HEK293 (cell line): ENCODE measurements around the gene OR4F15.

Source experiments
- CTCF ChIA-PET: fragments of 350-600 bp; formaldehyde crosslinking; extraction: SDS; loops from one replicate; lab custom pipeline; 2021; ENCODE audit warnings: antibody characterized with exemption; lab: Yijun Ruan, JAX
- POLR2A ChIA-PET: fragments of 300-600 bp; formaldehyde crosslinking; extraction: SDS; loops from one replicate; lab custom pipeline; 2020; ENCODE audit warnings: antibody characterized with exemption, inconsistent platforms; lab: Yijun Ruan, JAX
- H3K27ac ChIP-seq: fragments of 200-500 bp; sonication (Bioruptor generic); 2 replicates; pipeline ENCODE4 v1.5.1; 2014; ENCODE audit warnings: low read depth, low read length, control low read depth, inconsistent platforms; ENCODE audit errors: extremely low read depth
- H3K36me3 ChIP-seq, 2 experiments: fragments of 200-500 bp in 1 of 2; sonication (Bioruptor generic) in 1 of 2; 1 replicate in 1 of 2; 2 replicates in 1 of 2; pipeline ENCODE4 v1.5.1; 2014 to 2017; ENCODE audit warnings: inconsistent platforms in 2 of 2, low read length in 2 of 2; ENCODE audit not compliant: control insufficient read depth in 2 of 2, insufficient read depth in 1 of 2
- H3K4me1 ChIP-seq: fragments of 200-500 bp; sonication (Bioruptor generic); 2 replicates; pipeline ENCODE4 v1.5.1; 2014; ENCODE audit warnings: mild to moderate bottlenecking, low read length, inconsistent platforms; ENCODE audit not compliant: control insufficient read depth, insufficient read depth
- H3K4me3 ChIP-seq: 2 replicates; pipeline ENCODE4 v1.5.1; 2011; ENCODE audit warnings: low read depth, mild to moderate bottlenecking, control low read depth, low read length, moderate library complexity
- H3K9me3 ChIP-seq: fragments of 200-500 bp; sonication (Bioruptor generic); 2 replicates; pipeline ENCODE4 v1.5.1; 2014; ENCODE audit warnings: low read depth, low read length, inconsistent platforms; ENCODE audit not compliant: control insufficient read depth, insufficient read depth
- OSR2 ChIP-seq: fragments of 450-650 bp; formaldehyde crosslinking; IDR thresholded peaks from 2 replicates; pipeline ENCODE4 v1.5.1; 2016; ENCODE audit warnings: missing biosample characterization, missing genetic modification characterization
- PRDM1 ChIP-seq: fragments of 450-650 bp; formaldehyde crosslinking; IDR thresholded peaks from 2 replicates; pipeline ENCODE4; 2016; ENCODE audit warnings: missing biosample characterization, missing genetic modification characterization
- SP7 ChIP-seq: fragments of 450-650 bp; formaldehyde crosslinking; IDR thresholded peaks from 2 replicates; pipeline ENCODE4 v1.5.1; 2016; ENCODE audit warnings: missing biosample characterization, missing genetic modification characterization
- ZBTB44 ChIP-seq: fragments of 450-650 bp; IDR thresholded peaks from 2 replicates; pipeline ENCODE4 v1.5.1; 2018; ENCODE audit warnings: missing biosample characterization, mild to moderate bottlenecking, missing genetic modification characterization
- ZEB2 ChIP-seq: fragments of 450-650 bp; formaldehyde crosslinking; IDR thresholded peaks from 2 replicates; pipeline ENCODE4 v1.5.1; 2016; ENCODE audit warnings: missing biosample characterization, missing genetic modification characterization
- ZFHX2 ChIP-seq: fragments of 450-650 bp; formaldehyde crosslinking; conservative IDR thresholded peaks from 2 replicates; pipeline ENCODE4 v1.5.1; 2016; ENCODE audit warnings: missing biosample characterization, missing genetic modification characterization
- ZFP41 ChIP-seq: fragments of 450-650 bp; formaldehyde crosslinking; IDR thresholded peaks from 2 replicates; pipeline ENCODE4 v1.5.1; 2016; ENCODE audit warnings: missing biosample characterization, missing genetic modification characterization, borderline replicate concordance
- ZNF266 ChIP-seq: fragments of 450-650 bp; formaldehyde crosslinking; IDR thresholded peaks from 2 replicates; pipeline ENCODE4 v1.5.1; 2016; ENCODE audit warnings: missing biosample characterization, missing genetic modification characterization, low read depth
- ZNF354C ChIP-seq: fragments of 450-650 bp; formaldehyde crosslinking; IDR thresholded peaks from 2 replicates; pipeline ENCODE4 v1.5.1; 2016; ENCODE audit warnings: missing biosample characterization, missing genetic modification characterization, low read depth, borderline replicate concordance
- ZNF423 ChIP-seq: fragments of 450-650 bp; formaldehyde crosslinking; IDR thresholded peaks from 2 replicates; pipeline ENCODE4 v1.5.1; 2016; ENCODE audit warnings: missing biosample characterization, missing genetic modification characterization
- ZNF473 ChIP-seq: fragments of 450-650 bp; formaldehyde crosslinking; IDR thresholded peaks from 2 replicates; pipeline ENCODE4 v1.5.1; 2017; ENCODE audit warnings: missing biosample characterization, missing genetic modification characterization
- ZNF548 ChIP-seq: fragments of 450-650 bp; formaldehyde crosslinking; IDR thresholded peaks from 2 replicates; pipeline ENCODE4 v1.5.1; 2016; ENCODE audit warnings: missing biosample characterization, missing genetic modification characterization
- ZNF560 ChIP-seq: fragments of 450-650 bp; formaldehyde crosslinking; IDR thresholded peaks from 2 replicates; pipeline ENCODE4 v1.5.1; 2017; ENCODE audit warnings: missing biosample characterization, missing genetic modification characterization, borderline replicate concordance
- ZNF571 ChIP-seq: fragments of 450-650 bp; formaldehyde crosslinking; IDR thresholded peaks from 2 replicates; pipeline ENCODE4 v1.5.0; 2017; ENCODE audit warnings: missing biosample characterization, missing genetic modification characterization
- ZNF580 ChIP-seq: fragments of 450-650 bp; formaldehyde crosslinking; IDR thresholded peaks from 2 replicates; pipeline ENCODE4 v1.5.1; 2016; ENCODE audit warnings: missing biosample characterization, missing genetic modification characterization
- ZNF623 ChIP-seq: fragments of 450-650 bp; formaldehyde crosslinking; IDR thresholded peaks from 2 replicates; pipeline ENCODE4 v1.5.1; 2016; ENCODE audit warnings: missing biosample characterization, missing genetic modification characterization
- ZNF624 ChIP-seq: fragments of 450-650 bp; formaldehyde crosslinking; IDR thresholded peaks from 2 replicates; pipeline ENCODE4 v1.5.1; 2017; ENCODE audit warnings: missing biosample characterization, missing genetic modification characterization
- ZSCAN18 ChIP-seq: fragments of 450-650 bp; formaldehyde crosslinking; IDR thresholded peaks from 2 replicates; pipeline ENCODE4 v1.5.1; 2016; ENCODE audit warnings: missing biosample characterization, missing genetic modification characterization
- ZSCAN23 ChIP-seq: fragments of 450-650 bp; formaldehyde crosslinking; IDR thresholded peaks from 2 replicates; pipeline ENCODE4 v1.5.1; 2016; ENCODE audit warnings: missing biosample characterization, missing genetic modification characterization
- TF ChIP-seq, protein P1 (sequence below): fragments of 450-650 bp; formaldehyde crosslinking; IDR thresholded peaks from 2 replicates; pipeline ENCODE4 v1.5.1; 2016; ENCODE audit warnings: missing biosample characterization, missing genetic modification characterization, low read depth
- TF ChIP-seq, protein P2 (sequence below): fragments of 450-650 bp; formaldehyde crosslinking; IDR thresholded peaks from 2 replicates; pipeline ENCODE4 v1.5.1; 2016; ENCODE audit warnings: missing biosample characterization, missing genetic modification characterization

The OR4F15 gene

DNA sequence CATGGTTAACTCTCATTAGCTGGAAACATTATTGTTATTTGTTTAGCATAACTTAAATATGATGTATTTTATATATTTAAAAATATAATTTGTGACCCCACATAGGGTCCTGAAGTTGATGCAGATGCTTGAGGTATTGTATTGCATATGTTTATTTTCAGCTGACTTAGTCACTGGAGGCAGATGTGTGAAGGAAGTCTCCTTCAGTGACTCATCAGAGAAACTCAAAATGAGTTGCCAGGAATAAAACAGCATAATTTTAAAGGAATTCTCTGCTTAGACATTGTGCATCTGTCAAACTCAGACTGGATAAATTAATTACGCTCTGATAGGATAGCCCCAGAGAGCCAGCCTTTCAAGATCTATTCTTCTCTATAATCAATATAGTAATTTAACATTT lies 16.5 kb upstream of the OR4F15 start (continued):
- no peak for TF ChIP-seq ZBTB44 (tag by site-specific recombination)

- ChIA-PET CTCF (no interaction called here), POLR2A (no interaction called here)
Measured at GRCh38 chr15:101799665-101800064, 12.3 kb upstream of the OR4F15 start.

DNA sequence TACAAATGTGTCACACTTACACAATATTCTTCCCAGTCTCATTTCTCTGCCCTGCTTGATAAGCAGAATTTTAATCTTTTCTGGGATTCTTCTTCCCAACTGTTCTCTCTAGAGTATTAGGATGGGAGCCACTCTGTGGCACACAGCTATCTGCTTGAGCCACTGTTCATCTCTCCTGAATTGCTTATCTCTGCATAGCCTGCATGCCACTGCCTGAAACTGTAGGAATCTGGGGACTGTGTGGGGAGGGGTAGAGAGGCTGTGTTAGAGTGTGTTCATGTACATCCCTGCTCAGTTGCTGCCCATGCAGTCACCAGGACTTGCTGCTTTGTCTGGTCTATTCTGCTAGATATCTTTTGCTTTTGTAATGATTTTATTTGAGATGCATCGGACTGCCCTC lies 11.0 kb upstream of the OR4F15 start:
- Histone ChIP-seq H3K4me1 (no peaks in the 10 kb centered on the region), H3K27ac (no peak overlapping the region), H3K4me3 (no peak overlapping the region), H3K9me3 (no peaks in the 10 kb centered on the region; the same call in 1 of the 2 replicates), H3K36me3 (no peaks in the 10 kb centered on the region)
- TF ChIP-seq ZSCAN23 (tag by site-specific recombination) (no peak), ZNF624 (tag by site-specific recombination) (no peak), ZSCAN18 (tag by site-specific recombination) (no peak), ZNF548 (tag by site-specific recombination) (no peak), ZFHX2 (tag by site-specific recombination) (no peak), PRDM1 (tag by site-specific recombination) (no peak), OSR2 (tag by site-specific recombination) (no peak), ZNF560 (tag by site-specific recombination) (no peak), ZNF571 (no peak)
- TF ChIP-seq, protein P1, sequence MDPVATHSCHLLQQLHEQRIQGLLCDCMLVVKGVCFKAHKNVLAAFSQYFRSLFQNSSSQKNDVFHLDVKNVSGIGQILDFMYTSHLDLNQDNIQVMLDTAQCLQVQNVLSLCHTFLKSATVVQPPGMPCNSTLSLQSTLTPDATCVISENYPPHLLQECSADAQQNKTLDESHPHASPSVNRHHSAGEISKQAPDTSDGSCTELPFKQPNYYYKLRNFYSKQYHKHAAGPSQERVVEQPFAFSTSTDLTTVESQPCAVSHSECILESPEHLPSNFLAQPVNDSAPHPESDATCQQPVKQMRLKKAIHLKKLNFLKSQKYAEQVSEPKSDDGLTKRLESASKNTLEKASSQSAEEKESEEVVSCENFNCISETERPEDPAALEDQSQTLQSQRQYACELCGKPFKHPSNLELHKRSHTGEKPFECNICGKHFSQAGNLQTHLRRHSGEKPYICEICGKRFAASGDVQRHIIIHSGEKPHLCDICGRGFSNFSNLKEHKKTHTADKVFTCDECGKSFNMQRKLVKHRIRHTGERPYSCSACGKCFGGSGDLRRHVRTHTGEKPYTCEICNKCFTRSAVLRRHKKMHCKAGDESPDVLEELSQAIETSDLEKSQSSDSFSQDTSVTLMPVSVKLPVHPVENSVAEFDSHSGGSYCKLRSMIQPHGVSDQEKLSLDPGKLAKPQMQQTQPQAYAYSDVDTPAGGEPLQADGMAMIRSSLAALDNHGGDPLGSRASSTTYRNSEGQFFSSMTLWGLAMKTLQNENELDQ: no peak
- POLR2A ChIA-PET: no interaction called here
- CTCF ChIA-PET: interaction anchor here (0.5 to 1.1 kb wide), 2 partner anchors 11 to 17 kb away, joined by 3 read pairs; partner anchors contain the start of gene OR4F15

More at GRCh38 chr15:101799665-101800064, 12.3 kb upstream of the OR4F15 start:
- TF ChIP-seq ZNF354C (tag by site-specific recombination) (no peak), ZEB2 (tag by site-specific recombination) (no peak), ZNF623 (tag by site-specific recombination) (no peak), ZNF266 (no peak), ZNF423 (tag by site-specific recombination) (no peak), ZFP41 (tag by site-specific recombination) (no peak), ZSCAN18 (tag by site-specific recombination) (no peak), ZNF580 (no peak), ZNF473 (tag by site-specific recombination) (no peak), SP7 (tag by site-specific recombination) (no peak)
- TF ChIP-seq, protein P2, sequence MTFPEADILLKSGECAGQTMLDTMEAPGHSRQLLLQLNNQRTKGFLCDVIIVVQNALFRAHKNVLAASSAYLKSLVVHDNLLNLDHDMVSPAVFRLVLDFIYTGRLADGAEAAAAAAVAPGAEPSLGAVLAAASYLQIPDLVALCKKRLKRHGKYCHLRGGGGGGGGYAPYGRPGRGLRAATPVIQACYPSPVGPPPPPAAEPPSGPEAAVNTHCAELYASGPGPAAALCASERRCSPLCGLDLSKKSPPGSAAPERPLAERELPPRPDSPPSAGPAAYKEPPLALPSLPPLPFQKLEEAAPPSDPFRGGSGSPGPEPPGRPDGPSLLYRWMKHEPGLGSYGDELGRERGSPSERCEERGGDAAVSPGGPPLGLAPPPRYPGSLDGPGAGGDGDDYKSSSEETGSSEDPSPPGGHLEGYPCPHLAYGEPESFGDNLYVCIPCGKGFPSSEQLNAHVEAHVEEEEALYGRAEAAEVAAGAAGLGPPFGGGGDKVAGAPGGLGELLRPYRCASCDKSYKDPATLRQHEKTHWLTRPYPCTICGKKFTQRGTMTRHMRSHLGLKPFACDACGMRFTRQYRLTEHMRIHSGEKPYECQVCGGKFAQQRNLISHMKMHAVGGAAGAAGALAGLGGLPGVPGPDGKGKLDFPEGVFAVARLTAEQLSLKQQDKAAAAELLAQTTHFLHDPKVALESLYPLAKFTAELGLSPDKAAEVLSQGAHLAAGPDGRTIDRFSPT (tag by site-specific recombination): no peak
- Histone ChIP-seq H3K36me3 (no peaks in the 10 kb centered on the region), H3K4me1 (no peaks in the 10 kb centered on the region), H3K9me3 (no peaks in the 10 kb centered on the region), H3K27ac (no peak overlapping the region), H3K4me3 (no peak overlapping the region)
